B cell (primary cell): ENCODE data around the gene USPL1. TPM values are rescaled to one million over a fixed set of nuclear protein-coding genes. Genes with fewer than 3 reads are reported as not detected.

ENCODE experiments used
- ATAC-seq: fragments of 200-7000 bp; cut with Tn5 transposase; one replicate; pipeline ENCODE4 v1.10.0; 2021; ENCODE audit warnings: low read depth, mild to moderate bottlenecking, moderate number of reproducible peaks, moderate library complexity
- CTCF ChIA-PET: fragments of 350-600 bp; sonication (Branson Sonifier 250); formaldehyde crosslinking; loops from one replicate; lab custom pipeline; 2021; ENCODE audit warnings: antibody characterized with exemption, inconsistent platforms; lab: Charles Lee
- POLR2A ChIA-PET: fragments of 350-600 bp; sonication (Branson Sonifier 250); formaldehyde crosslinking; loops from one replicate; lab custom pipeline; 2021; ENCODE audit warnings: antibody characterized with exemption; lab: Charles Lee
- DNase-seq: peaks from one replicate; pipeline ENCODE4 v3.0.0; 2013
- H2AFZ ChIP-seq: 2 replicates; pipeline ENCODE4 v1.6.1; 2012; ENCODE audit warnings: mild to moderate bottlenecking, low read depth, low read length; ENCODE audit not compliant: insufficient read depth, poor library complexity, severe bottlenecking
- H3K27ac ChIP-seq, 2 donors: 1 replicate in 1 of 2; 2 replicates in 1 of 2; pipeline ENCODE4 v1.5.1; 2012 to 2013; ENCODE audit warnings: low read length in 2 of 2, mild to moderate bottlenecking in 2 of 2, moderate library complexity in 1 of 2
- H3K27me3 ChIP-seq, 4 experiments: fragments of 200-600 bp in 1 of 4; sonication (generic) in 1 of 4; replicated peaks in 1 of 4; 1 replicate in 2 of 4; 2 replicates in 2 of 4; pipeline versions ENCODE4 v1.6.1 to v1.7.0; 2013 to 2016; ENCODE audit warnings: low read length in 3 of 4, mild to moderate bottlenecking in 2 of 4, mixed read lengths in 1 of 4, moderate library complexity in 1 of 4; ENCODE audit not compliant: insufficient read depth in 4 of 4, control insufficient read depth in 3 of 4; ENCODE audit errors: control extremely low read depth in 1 of 4
- H3K36me3 ChIP-seq, 2 experiments: replicated peaks in 1 of 2; 1 replicate in 1 of 2; 2 replicates in 1 of 2; pipeline versions ENCODE4 v1.6.1 to v1.7.1; 2013; ENCODE audit warnings: low read length in 1 of 2; ENCODE audit not compliant: insufficient read depth in 2 of 2, control insufficient read depth in 1 of 2; ENCODE audit errors: control extremely low read depth in 1 of 2, extremely low read depth in 1 of 2
- H3K4me1 ChIP-seq, 2 donors: fragments of 200-600 bp in 1 of 2; sonication (generic) in 1 of 2; 1 replicate in 1 of 2; 2 replicates in 1 of 2; pipeline versions ENCODE4 v1.5.1 to v1.6.1; 2013 to 2017; ENCODE audit warnings: low read length in 2 of 2; ENCODE audit not compliant: control insufficient read depth in 2 of 2, insufficient read depth in 2 of 2
- H3K4me2 ChIP-seq: replicated peaks from 2 replicates; pipeline ENCODE3; 2012; ENCODE audit warnings: mild to moderate bottlenecking, low read depth, low read length; ENCODE audit not compliant: poor library complexity, severe bottlenecking
- H3K4me3 ChIP-seq, 5 experiments: fragments of 200-600 bp in 1 of 5; sonication (generic) in 1 of 5; 1 replicate in 3 of 5; 2 replicates in 2 of 5; pipeline versions ENCODE4 v1.5.1 to v1.7.0; 2011 to 2016; ENCODE audit warnings: low read length in 4 of 5, mild to moderate bottlenecking in 4 of 5, low read depth in 2 of 5, control low read depth in 1 of 5, moderate library complexity in 1 of 5; ENCODE audit not compliant: insufficient read depth in 1 of 5; ENCODE audit errors: control extremely low read depth in 1 of 5, extremely low read depth in 1 of 5
- H3K79me2 ChIP-seq: fragments of 200-600 bp; sonication (generic); one replicate; pipeline ENCODE4 v1.6.0; 2016; ENCODE audit warnings: low read length; ENCODE audit not compliant: control insufficient read depth, insufficient read depth
- H3K9ac ChIP-seq: fragments of 200-600 bp; sonication (generic); 2 replicates; pipeline ENCODE4 v1.6.1; 2017; ENCODE audit warnings: mild to moderate bottlenecking, low read length, moderate library complexity
- H3K9me3 ChIP-seq, 3 donors: one replicate each; pipeline versions ENCODE4 v1.6.1 to v1.7.1; 2013; ENCODE audit warnings: low read length in 2 of 3; ENCODE audit not compliant: control insufficient read depth in 2 of 3, insufficient read depth in 1 of 3; ENCODE audit errors: control extremely low read depth in 1 of 3
- H4K20me1 ChIP-seq: 2 replicates; pipeline ENCODE4 v1.6.0; 2012; ENCODE audit warnings: mild to moderate bottlenecking, low read length; ENCODE audit not compliant: insufficient read depth, control insufficient read depth, poor library complexity, severe bottlenecking
- H3K27ac Mint-ChIP-seq: one replicate; pipeline ENCODE4 v1.8.0; 2021; ENCODE audit warnings: mixed read lengths
- H3K27me3 Mint-ChIP-seq: one replicate; pipeline ENCODE4 v1.8.0; 2021; ENCODE audit warnings: mixed read lengths
- H3K4me1 Mint-ChIP-seq: one replicate; pipeline ENCODE4 v1.8.0; 2021; ENCODE audit warnings: mixed read lengths
- H3K4me3 Mint-ChIP-seq: one replicate; pipeline ENCODE4 v1.8.0; 2021; ENCODE audit warnings: mixed read lengths
- H3K9me3 Mint-ChIP-seq: one replicate; pipeline ENCODE4 v1.8.0; 2022; ENCODE audit warnings: mixed read lengths; ENCODE audit not compliant: insufficient read depth
- EZH2 ChIP-seq: IDR thresholded peaks from 2 replicates; pipeline ENCODE4 v1.6.1; 2012; ENCODE audit warnings: borderline replicate concordance, low read depth, mild to moderate bottlenecking, moderate library complexity, low read length; ENCODE audit not compliant: insufficient read depth, poor library complexity, severe bottlenecking
- WGBS: methylation state at CpG from one replicate; pipeline ENCODE4 v1.1.5; 2013; ENCODE audit warnings: missing lambda C conversion rate; ENCODE audit not compliant: insufficient coverage; 5-methylcytosine and 5-hydroxymethylcytosine counted together
- intact Hi-C: fragments of 100-400 bp; cut with micrococcal nuclease; formaldehyde crosslinking; loops from one replicate; pipeline ENCODE4 v1.10.0; 2022
- polyA plus RNA-seq: library from polyadenylated mRNA; depleted of rRNA; stranded (reverse); fragments of >200 nt; gene quantifications from 2 replicates; pipeline ENCODE4 v1.2.3, GENCODE V29; 2012
- total RNA-seq, 2 donors: library from RNA; stranded (reverse); fragments of 120-200 nt in 1 of 2; gene quantifications; 1 replicate in 1 of 2; 2 replicates in 1 of 2; pipeline versions ENCODE4 v1.2.3 to v1.2.4, GENCODE V29; 2013 to 2022
- TF ChIP-seq, protein P1 (sequence below): fragments of 200-600 bp; IDR thresholded peaks from one replicate; pipeline ENCODE4 v1.8.0; 2022; ENCODE audit warnings: antibody characterized with exemption, mild to moderate bottlenecking

Gene USPL1
- total and polyA plus RNA-seq, 2 donors (not counting 1 experiment from before 2014, with no cell fraction given), result 30.2 to 55.8 TPM

DNA sequence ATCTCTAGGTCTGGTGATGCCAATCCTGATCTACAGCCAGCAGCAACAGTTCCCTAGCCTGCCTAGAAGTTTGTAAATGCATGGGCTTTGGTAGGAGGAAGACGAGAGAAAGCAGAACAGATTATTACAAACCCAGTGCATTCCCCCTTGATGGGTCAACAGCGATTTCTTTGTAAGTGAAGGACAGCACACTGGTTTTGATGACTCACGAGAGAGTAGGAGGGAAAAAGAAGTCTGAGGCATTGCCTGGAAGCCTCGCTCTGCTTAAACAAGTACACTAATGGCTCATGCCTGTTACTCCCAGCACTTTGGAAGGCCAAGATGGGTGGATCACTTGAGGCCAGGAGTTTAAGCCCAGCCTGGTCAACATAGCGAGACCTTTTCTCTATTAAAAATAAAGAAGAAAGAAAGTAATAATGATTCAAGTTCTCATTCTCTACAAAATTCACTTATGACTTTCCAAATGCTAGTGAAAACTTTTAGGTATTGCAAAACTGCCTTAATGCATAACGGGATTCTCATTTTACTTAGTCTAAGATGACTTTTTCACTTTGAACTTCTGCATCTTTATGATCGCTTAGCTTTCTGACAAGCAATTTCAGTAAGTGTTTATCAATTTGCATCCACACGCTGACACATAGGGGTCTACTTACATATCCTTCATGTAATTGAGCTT lies 47.7 kb upstream of the USPL1 start:
- no peaks in the 10 kb centered on the region for H4K20me1 ChIP-seq
- H3K9ac ChIP-seq, result no peak overlapping the region
- no peaks in the 10 kb centered on the region for H3K27me3 ChIP-seq
- Mint-ChIP-seq H3K4me3 (no peak overlapping the region), H3K27me3 (no peaks in the 10 kb centered on the region), H3K9me3 (no peaks in the 10 kb centered on the region), H3K4me1 (peaks cover 29% of the 10 kb centered on the region), H3K27ac (no peak overlapping the region)
- no peak overlapping the region for H3K4me2 ChIP-seq
- H3K36me3 ChIP-seq, result no peaks in the 10 kb centered on the region
- H3K4me3 ChIP-seq, result no peak overlapping the region
- H2AFZ ChIP-seq, result no peak overlapping the region
- H3K9me3 ChIP-seq, result no peaks in the 10 kb centered on the region
- no peak for DNase-seq
- POLR2A ChIA-PET, result interaction anchor here (1.4 kb wide), 1 partner anchor 48 kb away, joined by 4 read pairs; the partner anchor contains the start of gene USPL1
- ATAC-seq, result no peak
- TF ChIP-seq EZH2, result no peak
- TF ChIP-seq, protein P1, sequence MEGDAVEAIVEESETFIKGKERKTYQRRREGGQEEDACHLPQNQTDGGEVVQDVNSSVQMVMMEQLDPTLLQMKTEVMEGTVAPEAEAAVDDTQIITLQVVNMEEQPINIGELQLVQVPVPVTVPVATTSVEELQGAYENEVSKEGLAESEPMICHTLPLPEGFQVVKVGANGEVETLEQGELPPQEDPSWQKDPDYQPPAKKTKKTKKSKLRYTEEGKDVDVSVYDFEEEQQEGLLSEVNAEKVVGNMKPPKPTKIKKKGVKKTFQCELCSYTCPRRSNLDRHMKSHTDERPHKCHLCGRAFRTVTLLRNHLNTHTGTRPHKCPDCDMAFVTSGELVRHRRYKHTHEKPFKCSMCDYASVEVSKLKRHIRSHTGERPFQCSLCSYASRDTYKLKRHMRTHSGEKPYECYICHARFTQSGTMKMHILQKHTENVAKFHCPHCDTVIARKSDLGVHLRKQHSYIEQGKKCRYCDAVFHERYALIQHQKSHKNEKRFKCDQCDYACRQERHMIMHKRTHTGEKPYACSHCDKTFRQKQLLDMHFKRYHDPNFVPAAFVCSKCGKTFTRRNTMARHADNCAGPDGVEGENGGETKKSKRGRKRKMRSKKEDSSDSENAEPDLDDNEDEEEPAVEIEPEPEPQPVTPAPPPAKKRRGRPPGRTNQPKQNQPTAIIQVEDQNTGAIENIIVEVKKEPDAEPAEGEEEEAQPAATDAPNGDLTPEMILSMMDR, result no peak
- intact Hi-C loops, result loop anchor here (5.0 kb wide), 1 partner anchor 163 kb away; no protein-coding TSS in a partner anchor
- H3K79me2 ChIP-seq, result no peaks in the 10 kb centered on the region
- CTCF ChIA-PET, result interaction anchor here (0.8 kb wide), 1 partner anchor 11 kb away, joined by 3 read pairs; no protein-coding TSS in a partner anchor
- no peak overlapping the region for H3K27ac ChIP-seq
- 85% methylated on average over 4 of the region's 8 CpGs for WGBS
- H3K4me1 ChIP-seq, result peaks cover 5 to 8% of the 10 kb centered on the region in 2 donors

DNA sequence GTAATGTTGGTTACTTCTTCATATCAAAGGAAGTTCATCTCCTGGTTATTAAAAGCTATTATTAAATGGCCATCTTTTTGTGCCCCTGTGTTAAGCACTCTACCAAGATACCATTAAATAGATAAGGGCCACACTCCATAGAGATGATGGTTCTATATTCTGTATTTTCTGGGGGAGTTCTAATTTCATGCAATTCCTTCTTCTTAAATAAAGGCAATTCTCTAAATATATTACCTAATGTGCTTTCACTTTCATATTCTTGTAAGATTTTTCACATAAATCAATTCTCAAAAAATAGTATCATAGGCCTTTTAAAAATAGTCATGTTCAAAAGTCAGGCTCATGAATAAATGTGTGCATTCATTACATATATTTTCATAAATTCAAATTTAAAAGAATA lies 47.0 kb upstream of the USPL1 start:
- H3K4me3 ChIP-seq, result no peak overlapping the region
- intact Hi-C loops, result loop anchor here (5.0 kb wide), 1 partner anchor 163 kb away; no protein-coding TSS in a partner anchor
- TF ChIP-seq, protein P1, result no peak
- TF ChIP-seq EZH2, result no peak
- Mint-ChIP-seq H3K27me3 (no peaks in the 10 kb centered on the region), H3K27ac (no peak overlapping the region), H3K4me3 (no peak overlapping the region), H3K9me3 (no peaks in the 10 kb centered on the region), H3K4me1 (peaks cover 22% of the 10 kb centered on the region)
- H3K79me2 ChIP-seq, result no peaks in the 10 kb centered on the region
- DNase-seq (no peak), ATAC-seq (no peak)
- no peak overlapping the region for H2AFZ ChIP-seq
- H3K27me3 ChIP-seq, result no peaks in the 10 kb centered on the region
- no peak overlapping the region for H3K4me2 ChIP-seq
- H3K27ac ChIP-seq, result no peak overlapping the region
- H3K9me3 ChIP-seq, result no peaks in the 10 kb centered on the region
- POLR2A ChIA-PET, result interaction anchor here (1.4 kb wide), 1 partner anchor 47 kb away, joined by 4 read pairs; the partner anchor contains the start of gene USPL1
- H3K9ac ChIP-seq, result no peak overlapping the region
- no peaks in the 10 kb centered on the region for H3K36me3 ChIP-seq
- H3K4me1 ChIP-seq, result peaks cover 5 to 8% of the 10 kb centered on the region in 2 donors
- CTCF ChIA-PET, result interaction anchor here (0.7 to 1.5 kb wide), 4 partner anchors 11 to 439 kb away, joined by 3 to 6 read pairs (median 3); no protein-coding TSS in a partner anchor
- H4K20me1 ChIP-seq, result no peaks in the 10 kb centered on the region
